ENCODE measurements around the gene TAF11. TPM values are rescaled to one million over a fixed set of nuclear protein-coding genes. Genes with fewer than 3 reads are reported as not detected.
"Not testable (repeated sequence)": the region's sequence is repeated elsewhere in the genome, so short reads cannot be mapped to it uniquely, and the experiment has no call there.

The TAF11 gene
- total RNA-seq = 18.1 TPM
- long read RNA-seq, transcript TAF11-201 (5 exons, 1,580 nt) = major isoform, 21 of 23 reads
- long read RNA-seq, partial matches to known transcripts = 1 of 23 reads
- long read RNA-seq, other reads (novel, unspliced or antisense) = 1 of 23 reads

GRCh38 chr6:34887753-34888513, at the start of gene TAF11:
TSS of gene TAF11 (minus strand) at chr6:34888042. CDS start at chr6:34887957, 85 bp downstream.
- Histone ChIP-seq H3K27me3 (ENCODE audit: low read depth) (no peaks in the 10 kb centered on the region), H3K4me1 (peaks cover 69% of the 10 kb centered on the region), H3K36me3 (peaks cover 14% of the 10 kb centered on the region), H3K27ac (replicated peaks) (peak within 1 kb of the TSS; percentile 92), H3K9me3 (replicated peaks) (peaks cover 4% of the 10 kb centered on the region), H3K4me3 (peak within 1 kb of the TSS; percentile 85)
- peak; percentile 93 for DNase-seq
- intact Hi-C loops (cut with micrococcal nuclease) = no loop called here
- TF ChIP-seq CTCF (IDR thresholded peaks at IDR 0.05; ENCODE audit: borderline replicate concordance) = no peak

GRCh38 chr6:34934516-34934915, 46.7 kb upstream of the TAF11 start:
- no peak for TF ChIP-seq CTCF (IDR thresholded peaks at IDR 0.05; ENCODE audit: borderline replicate concordance)

GRCh38 chr6:34932202-34932601, 44.4 kb upstream of the TAF11 start:
- H3K36me3 ChIP-seq; H3K27me3 ChIP-seq (ENCODE audit: low read depth); H3K9me3 ChIP-seq (replicated peaks); H3K4me3 ChIP-seq; H3K27ac ChIP-seq (replicated peaks); DNase-seq; intact Hi-C loops (cut with micrococcal nuclease): not testable (repeated sequence)
- peaks cover 65% of the 10 kb centered on the region for H3K4me1 ChIP-seq

More at GRCh38 chr6:34934516-34934915, 46.7 kb upstream of the TAF11 start:
- Histone ChIP-seq H3K4me1 (peaks cover 68% of the 10 kb centered on the region), H3K27me3 (ENCODE audit: low read depth) (no peaks in the 10 kb centered on the region), H3K36me3 (no peaks in the 10 kb centered on the region), H3K27ac (replicated peaks) (peak overlapping the region; percentile 72), H3K4me3 (no peak overlapping the region), H3K9me3 (replicated peaks) (no peaks in the 10 kb centered on the region)
- intact Hi-C loops (cut with micrococcal nuclease) = no loop called here
- peak; percentile 88 for DNase-seq

GRCh38 chr6:34930221-34930620, 42.4 kb upstream of the TAF11 start:
- Histone ChIP-seq H3K4me1 (peaks cover 54% of the 10 kb centered on the region), H3K27ac (replicated peaks) (no peak overlapping the region), H3K27me3 (ENCODE audit: low read depth) (no peaks in the 10 kb centered on the region), H3K36me3 (no peaks in the 10 kb centered on the region), H3K9me3 (replicated peaks) (no peaks in the 10 kb centered on the region), H3K4me3 (no peak overlapping the region)
- intact Hi-C loops (cut with micrococcal nuclease) = no loop called here
- DNase-seq = no peak
- no peak for TF ChIP-seq CTCF (IDR thresholded peaks at IDR 0.05; ENCODE audit: borderline replicate concordance)

- Histone ChIP-seq H3K9me3 (replicated peaks) (no peaks in the 10 kb centered on the region), H3K4me3 (no peak overlapping the region), H3K4me1 (peaks cover 48% of the 10 kb centered on the region), H3K27me3 (ENCODE audit: low read depth) (no peaks in the 10 kb centered on the region), H3K27ac (replicated peaks) (no peak overlapping the region), H3K36me3 (no peaks in the 10 kb centered on the region)
- no peak for TF ChIP-seq CTCF (IDR thresholded peaks at IDR 0.05; ENCODE audit: borderline replicate concordance)
- intact Hi-C loops (cut with micrococcal nuclease) = no loop called here
- no peak for DNase-seq
These were observed 41.6 kb upstream of the TAF11 start for GRCh38 chr6:34929241-34929978.

Measured in left ventricle myocardium inferior (tissue), 1 donor.